HepG2 (cell line): Measurements from ENCODE around the gene TMEM121. TPM values are rescaled to one million over a fixed set of nuclear protein-coding genes. Genes with fewer than 3 reads are reported as not detected.

ENCODE experiments used
- CC2D1A ChIP-seq: sonication (generic); formaldehyde crosslinking; IDR thresholded peaks from 2 replicates; pipeline ENCODE4 v1.8.1; 2023; ENCODE audit warnings: mild to moderate bottlenecking, missing genetic modification reagents
- EEA1 ChIP-seq: sonication (generic); formaldehyde crosslinking; IDR thresholded peaks from 2 replicates; pipeline ENCODE4 v1.5.1; 2020; ENCODE audit warnings: mild to moderate bottlenecking, missing genetic modification reagents, borderline replicate concordance
- EZH2 ChIP-seq: conservative IDR thresholded peaks from 2 replicates; pipeline ENCODE4 v1.6.1; 2012; ENCODE audit warnings: mild to moderate bottlenecking, low read depth, low read length, moderate library complexity
- GATAD1 ChIP-seq: IDR thresholded peaks from 2 replicates; pipeline ENCODE4 v1.6.1; 2016; ENCODE audit warnings: missing genetic modification reagents, missing compliant biosample characterization
- HDAC2 ChIP-seq: sonication (generic); formaldehyde crosslinking; IDR thresholded peaks from 2 replicates; pipeline ENCODE4 v1.4.0; 2020; ENCODE audit warnings: missing genetic modification reagents
- KDM5B ChIP-seq: sonication (generic); formaldehyde crosslinking; IDR thresholded peaks from 2 replicates; pipeline ENCODE4 v1.4.0; 2020; ENCODE audit warnings: missing genetic modification reagents, mild to moderate bottlenecking, borderline replicate concordance
- NFIC ChIP-seq: IDR thresholded peaks from 2 replicates; pipeline ENCODE4 v1.6.1; 2012; ENCODE audit warnings: mild to moderate bottlenecking, low read length, inconsistent platforms
- REPIN1 ChIP-seq: sonication (generic); formaldehyde crosslinking; IDR thresholded peaks from 2 replicates; pipeline ENCODE4 v1.8.0; 2022; ENCODE audit warnings: missing genetic modification reagents, low read depth, mild to moderate bottlenecking, borderline replicate concordance
- SAP130 ChIP-seq: IDR thresholded peaks from 2 replicates; pipeline ENCODE4 v1.6.1; 2016; ENCODE audit warnings: low read depth
- SIN3B ChIP-seq: fragments of 150-350 bp; IDR thresholded peaks from 2 replicates; pipeline ENCODE4 v1.6.1; 2014; ENCODE audit warnings: low read length
- SP1 ChIP-seq, 2 experiments: fragments of 450-650 bp in 1 of 2; sonication (generic) in 1 of 2; formaldehyde crosslinking in 1 of 2; IDR thresholded peaks; 2 replicates each; pipeline versions ENCODE4 v1.4.0 to v1.6.1; 2016 to 2020; ENCODE audit warnings: missing genetic modification reagents in 1 of 2
- STAG1 ChIP-seq: sonication (generic); formaldehyde crosslinking; IDR thresholded peaks from 2 replicates; pipeline ENCODE4 v1.4.0; 2020; ENCODE audit warnings: missing genetic modification reagents
- TEAD3 ChIP-seq: optimal IDR thresholded peaks from 2 replicates; pipeline ENCODE3; 2016; ENCODE audit warnings: borderline replicate concordance
- UBTF ChIP-seq: sonication (generic); formaldehyde crosslinking; IDR thresholded peaks from 2 replicates; pipeline ENCODE4 v1.4.0; 2020; ENCODE audit warnings: mild to moderate bottlenecking, missing genetic modification reagents
- ZBTB20 ChIP-seq: sonication (generic); formaldehyde crosslinking; IDR thresholded peaks from 2 replicates; pipeline ENCODE4 v1.8.1; 2023; ENCODE audit warnings: missing genetic modification reagents, low read depth, mild to moderate bottlenecking, borderline replicate concordance
- ZNF263 ChIP-seq: sonication (generic); formaldehyde crosslinking; IDR thresholded peaks from 2 replicates; pipeline ENCODE4 v1.4.0; 2020; ENCODE audit warnings: missing genetic modification reagents
- ZNF281 ChIP-seq: sonication (generic); formaldehyde crosslinking; IDR thresholded peaks from 2 replicates; pipeline ENCODE4 v1.4.0; 2020; ENCODE audit warnings: missing genetic modification reagents, borderline replicate concordance
- ZNF335 ChIP-seq: sonication (generic); formaldehyde crosslinking; IDR thresholded peaks from 2 replicates; pipeline ENCODE4 v1.4.0; 2020; ENCODE audit warnings: missing genetic modification reagents
- ZNF484 ChIP-seq: sonication (generic); formaldehyde crosslinking; IDR thresholded peaks from 2 replicates; pipeline ENCODE4 v1.5.1; 2020; ENCODE audit warnings: mild to moderate bottlenecking, low read depth, missing genetic modification reagents, borderline replicate concordance
- ZNF580 ChIP-seq: IDR thresholded peaks from 2 replicates; pipeline ENCODE4 v1.6.1; 2016; ENCODE audit warnings: low read depth, borderline replicate concordance
- ZNF773 ChIP-seq: sonication (generic); formaldehyde crosslinking; IDR thresholded peaks from 2 replicates; pipeline ENCODE4 v1.4.0; 2020; ENCODE audit warnings: missing genetic modification reagents, borderline replicate concordance
- ZSCAN25 ChIP-seq: sonication (generic); formaldehyde crosslinking; IDR thresholded peaks from 2 replicates; pipeline ENCODE4 v1.8.0; 2022; ENCODE audit warnings: mild to moderate bottlenecking, missing genetic modification reagents
- polyA plus RNA-seq, 8 experiments: library from polyadenylated mRNA; depleted of rRNA in 3 of 8; stranded (reverse) in 7 of 8; unstranded in 1 of 8; fragments of >200 nt; fragmentation: Illumina TruSeq in 4 of 8; extraction: Trizol in 4 of 8; gene quantifications; 2 replicates each; pipeline versions ENCODE4 v1.2.1 to v1.2.3, GENCODE V29; 2011 to 2016; ENCODE audit warnings: low read depth in 4 of 8, missing spikeins in 1 of 8, mixed read lengths in 1 of 8; ENCODE audit not compliant: insufficient read depth in 1 of 8
- total RNA-seq, 5 experiments: library from RNA; depleted of rRNA; stranded (reverse); fragments of >200 nt; fragmentation: Illumina TruSeq; extraction: Trizol; gene quantifications; 2 replicates each; pipeline ENCODE4 v1.2.3, GENCODE V29; 2016; ENCODE audit warnings: low read depth in 1 of 5

Gene TMEM121
- total and polyA plus RNA-seq, 2 of the 13 experiments (the other 11 are each of a cell fraction or from before 2014, with no cell fraction given): 6.6 to 19.0 TPM

- TF ChIP-seq UBTF (CRISPR knock-in tag): peak; percentile 53
- TF ChIP-seq ZNF484 (CRISPR knock-in tag): no peak
- no peak for TF ChIP-seq SIN3B
- peak; percentile 41; the same call in 1 of the 2 replicates for TF ChIP-seq ZNF281 (CRISPR knock-in tag)
- peak; percentile 84 for TF ChIP-seq STAG1 (CRISPR knock-in tag)
- TF ChIP-seq HDAC2 (CRISPR knock-in tag): peak; percentile 50; the same call in 1 of the 2 replicates
- no peak for TF ChIP-seq NFIC
- peak; percentile 26; the same call in 1 of the 2 replicates for TF ChIP-seq EEA1 (CRISPR knock-in tag)
- 0 out of 2 replicates have a peak, but pooled peaks have one; percentile 31 for TF ChIP-seq REPIN1 (CRISPR knock-in tag)
- TF ChIP-seq ZBTB20 (CRISPR knock-in tag): no peak
- TF ChIP-seq TEAD3: peak; percentile 11
- TF ChIP-seq EZH2: no peak
- TF ChIP-seq CC2D1A (CRISPR knock-in tag): no peak
- TF ChIP-seq GATAD1 (CRISPR knock-in tag): peak; percentile 47
- TF ChIP-seq ZNF773 (CRISPR knock-in tag): no peak
- 0 out of 2 replicates have a peak, but pooled peaks have one; percentile 23 for TF ChIP-seq ZNF335 (CRISPR knock-in tag)
- TF ChIP-seq ZNF580 (CRISPR knock-in tag): peak; percentile 73; the same call in 1 of the 2 replicates
- TF ChIP-seq SP1 (IDR thresholded peaks at IDR 0.05): no peak
- TF ChIP-seq SP1 (CRISPR knock-in tag; IDR thresholded peaks at IDR 0.05): peak; percentile 31; the same call in 1 of the 2 replicates
- TF ChIP-seq ZSCAN25 (CRISPR knock-in tag): 0 out of 2 replicates have a peak, but pooled peaks have one; percentile 45
- TF ChIP-seq SAP130 (CRISPR knock-in tag): peak; percentile 75
- peak; percentile 62; the same call in 1 of the 2 replicates for TF ChIP-seq KDM5B (CRISPR knock-in tag)
- TF ChIP-seq ZNF263 (CRISPR knock-in tag): 0 out of 2 replicates have a peak, but pooled peaks have one; percentile 35
These were observed 40.6 kb upstream of the TMEM121 start (continued) for GRCh38 chr14:105485739-105486162.
